HG03520 (cell line): ENCODE data around the gene DGLUCY.
"Not testable (repeated sequence)": the region's sequence is repeated elsewhere in the genome, so short reads cannot be mapped to it uniquely, and the experiment has no call there.

Experiments used
- ATAC-seq: cut with Tn5 transposase; IDR thresholded peaks from one replicate; pipeline ENCODE4 v1.9.1; 2021; ENCODE audit warnings: mild to moderate bottlenecking, moderate library complexity; ENCODE audit not compliant: unreplicated experiment

DGLUCY gene

GRCh38 chr14:91103116-91103515 is 10.8 kb upstream of the DGLUCY start:
- ATAC-seq = no peak

- ATAC-seq = no peak
Measured at GRCh38 chr14:91108941-91109611, 4.8 kb upstream of the DGLUCY start.

DNA sequence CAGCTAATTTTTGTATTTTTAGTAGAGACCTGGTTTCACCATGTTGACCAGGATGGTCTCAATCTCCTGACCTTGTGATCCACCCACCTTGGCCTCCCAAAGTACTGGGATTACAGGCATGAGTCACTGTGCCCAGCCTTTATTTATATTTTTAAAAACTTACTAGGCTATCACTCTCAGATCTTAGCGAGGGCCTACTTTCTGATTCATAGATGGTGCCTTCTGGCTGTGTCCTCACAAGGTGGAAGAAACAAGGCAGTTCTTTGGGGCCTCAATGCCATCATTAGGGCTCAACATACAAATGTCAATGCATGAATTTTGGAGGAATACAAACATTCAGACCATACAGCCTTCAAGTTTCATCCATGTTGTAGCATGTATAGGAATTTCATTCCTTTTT is 2.4 kb upstream of the DGLUCY start:
- ATAC-seq = no peak

GRCh38 chr14:91112194-91112593 is 1.7 kb upstream of the DGLUCY start:
- no peak for ATAC-seq

- ATAC-seq = peak; percentile 73
Measured at GRCh38 chr14:91114079-91115065, 499 bp downstream of the DGLUCY start.

DNA sequence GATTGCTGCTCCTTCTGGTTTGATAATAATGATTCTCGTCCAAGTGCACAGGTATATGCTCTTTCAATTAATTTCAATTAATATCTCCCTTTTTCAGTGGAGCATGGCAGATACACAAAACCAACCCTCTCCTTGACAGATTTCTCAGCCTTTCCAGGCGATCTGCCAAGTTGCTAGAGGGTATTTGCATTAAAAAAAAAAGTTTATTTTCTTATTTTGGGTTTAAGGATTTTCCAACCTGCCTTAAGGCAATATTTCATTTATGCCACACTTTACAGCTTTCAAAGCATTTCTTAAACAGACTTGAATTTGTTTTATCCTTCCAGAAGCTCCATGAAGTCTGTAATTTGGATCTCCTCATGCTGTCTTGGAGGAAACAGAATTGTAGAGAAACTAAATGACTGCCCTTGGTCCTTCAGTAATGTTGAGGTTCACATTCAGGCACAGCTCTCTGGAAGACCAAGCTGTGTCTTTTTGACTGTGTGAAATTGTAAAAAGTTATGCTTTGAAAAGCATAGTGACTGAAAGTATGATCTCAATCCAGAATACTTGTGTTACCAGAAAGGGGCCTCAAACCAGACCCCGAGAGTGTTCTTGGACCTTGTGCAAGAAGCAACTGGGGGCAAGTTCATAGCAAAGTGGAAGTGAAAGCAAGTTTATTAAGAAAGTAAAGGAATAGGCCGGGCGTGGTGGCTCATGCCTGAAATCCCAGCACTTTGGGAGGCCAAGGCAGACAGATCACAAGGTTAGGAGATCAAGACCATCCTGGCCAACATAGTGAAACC is 2.3 kb downstream of the DGLUCY start:
- no peak for ATAC-seq

GRCh38 chr14:91116913-91117588 is 3.2 kb downstream of the DGLUCY start:
- ATAC-seq = no peak

GRCh38 chr14:91117960-91118359 is 4.1 kb downstream of the DGLUCY start:
- ATAC-seq = no peak

- no peak for ATAC-seq
Measured at GRCh38 chr14:91118511-91119068, 4.7 kb downstream of the DGLUCY start.

- no peak for ATAC-seq
Measured at GRCh38 chr14:91119556-91120311, 5.9 kb downstream of the DGLUCY start.

DNA sequence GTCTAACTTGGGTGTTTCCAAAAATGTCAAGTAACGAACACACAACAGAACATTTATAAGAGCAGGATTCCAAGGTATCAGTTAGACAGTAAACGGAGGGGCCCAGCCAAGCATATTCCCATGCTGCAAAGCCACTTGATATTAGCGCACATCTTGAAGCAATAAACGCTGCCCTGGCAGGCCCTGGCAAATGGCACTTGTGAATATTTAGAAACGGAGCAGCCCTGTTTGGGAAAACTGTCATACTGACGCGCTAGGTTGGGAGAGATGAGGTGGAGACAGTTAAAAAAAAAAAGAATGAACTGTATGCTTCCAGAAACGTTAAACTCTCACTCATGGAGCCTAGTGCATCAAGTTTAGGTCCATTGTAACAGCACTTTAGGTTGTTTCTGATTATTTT is 9.3 kb downstream of the DGLUCY start:
- no peak for ATAC-seq

- ATAC-seq = not testable (repeated sequence)
Measured at GRCh38 chr14:91124406-91125270, 10.8 kb downstream of the DGLUCY start.

GRCh38 chr14:91125271-91125660 is 11.4 kb downstream of the DGLUCY start:
- ATAC-seq = no peak

- ATAC-seq = no peak
Measured at GRCh38 chr14:91125801-91126200, 11.9 kb downstream of the DGLUCY start.

DNA sequence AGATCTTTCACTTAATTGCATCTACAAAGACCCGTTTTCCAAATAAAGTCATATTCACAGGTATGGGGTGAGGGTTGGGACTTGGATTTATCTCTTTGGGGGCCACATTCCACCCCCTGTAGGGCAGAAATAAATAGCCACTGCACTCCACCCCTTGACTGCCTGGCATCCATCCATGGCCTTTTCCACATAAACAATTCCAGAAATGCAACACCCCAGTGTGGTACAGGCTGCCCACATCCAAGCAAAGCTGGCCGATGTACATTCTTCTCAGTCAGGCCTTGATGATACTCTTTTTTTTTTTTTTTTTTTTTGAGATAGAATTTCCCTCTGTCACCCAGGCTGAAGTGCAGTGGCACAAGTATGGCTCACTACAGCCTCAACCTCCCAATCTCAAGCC is 12.9 kb downstream of the DGLUCY start:
- no peak for ATAC-seq

GRCh38 chr14:91127401-91127801 is 13.5 kb downstream of the DGLUCY start:
- no peak for ATAC-seq

GRCh38 chr14:91127924-91128323 is 14.1 kb downstream of the DGLUCY start:
- no peak for ATAC-seq

- no peak for ATAC-seq
Measured at GRCh38 chr14:91128699-91129098, 14.8 kb downstream of the DGLUCY start.

- no peak for ATAC-seq
Measured at GRCh38 chr14:91129261-91129660, 15.4 kb downstream of the DGLUCY start.
